GM10248 (cell line): ENCODE data around the gene AOPEP.

Experiments
- CTCF ChIA-PET: fragments of 300-600 bp; sonication (Branson Sonifier 250); formaldehyde crosslinking; extraction: SDS; loops from one replicate; lab custom pipeline; 2021; ENCODE audit warnings: antibody characterized with exemption; lab: Yijun Ruan, JAX
- POLR2A ChIA-PET: fragments of 350-650 bp; sonication (Branson Sonifier 250); formaldehyde crosslinking; extraction: SDS; loops from one replicate; lab custom pipeline; 2020; ENCODE audit warnings: antibody characterized with exemption; lab: Yijun Ruan, JAX
- DNase-seq: peaks from one replicate; pipeline ENCODE4 v3.0.0; 2012; ENCODE audit errors: extremely low spot score
- TF ChIP-seq, protein P1 (sequence below): IDR thresholded peaks from 2 replicates; pipeline ENCODE4 v1.5.1; 2012; ENCODE audit warnings: mild to moderate bottlenecking, low read depth; ENCODE audit errors: extremely low read depth, missing control alignments, control extremely low read depth

The AOPEP gene

DNA sequence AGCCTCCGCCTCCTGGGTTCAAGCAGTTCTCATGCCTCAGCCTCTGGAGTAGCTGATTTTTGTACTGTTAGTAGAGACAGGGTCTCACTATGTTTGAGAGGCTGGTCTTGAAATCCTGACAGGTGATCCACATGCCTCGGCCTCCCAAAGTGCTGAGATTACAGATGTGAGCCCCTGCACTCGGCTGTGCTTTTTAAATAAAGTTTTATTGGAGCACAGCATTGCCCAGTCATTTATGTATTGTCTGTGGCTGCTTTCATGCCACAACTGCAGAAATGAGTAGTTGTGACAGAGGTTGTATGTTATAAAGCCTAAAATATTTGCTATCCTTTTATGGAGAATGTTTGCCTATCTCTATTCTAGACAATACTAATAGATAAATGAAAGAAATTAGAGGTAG is 169.2 kb downstream of the AOPEP start:
- DNase-seq: no peak
- ChIA-PET CTCF (interaction anchor here (0.9 to 1.2 kb wide), 2 partner anchors 11 to 214 kb away, joined by 3 to 4 read pairs; no protein-coding TSS in a partner anchor), POLR2A (no interaction called here)
- TF ChIP-seq, protein P1, sequence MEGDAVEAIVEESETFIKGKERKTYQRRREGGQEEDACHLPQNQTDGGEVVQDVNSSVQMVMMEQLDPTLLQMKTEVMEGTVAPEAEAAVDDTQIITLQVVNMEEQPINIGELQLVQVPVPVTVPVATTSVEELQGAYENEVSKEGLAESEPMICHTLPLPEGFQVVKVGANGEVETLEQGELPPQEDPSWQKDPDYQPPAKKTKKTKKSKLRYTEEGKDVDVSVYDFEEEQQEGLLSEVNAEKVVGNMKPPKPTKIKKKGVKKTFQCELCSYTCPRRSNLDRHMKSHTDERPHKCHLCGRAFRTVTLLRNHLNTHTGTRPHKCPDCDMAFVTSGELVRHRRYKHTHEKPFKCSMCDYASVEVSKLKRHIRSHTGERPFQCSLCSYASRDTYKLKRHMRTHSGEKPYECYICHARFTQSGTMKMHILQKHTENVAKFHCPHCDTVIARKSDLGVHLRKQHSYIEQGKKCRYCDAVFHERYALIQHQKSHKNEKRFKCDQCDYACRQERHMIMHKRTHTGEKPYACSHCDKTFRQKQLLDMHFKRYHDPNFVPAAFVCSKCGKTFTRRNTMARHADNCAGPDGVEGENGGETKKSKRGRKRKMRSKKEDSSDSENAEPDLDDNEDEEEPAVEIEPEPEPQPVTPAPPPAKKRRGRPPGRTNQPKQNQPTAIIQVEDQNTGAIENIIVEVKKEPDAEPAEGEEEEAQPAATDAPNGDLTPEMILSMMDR: no peak

DNA sequence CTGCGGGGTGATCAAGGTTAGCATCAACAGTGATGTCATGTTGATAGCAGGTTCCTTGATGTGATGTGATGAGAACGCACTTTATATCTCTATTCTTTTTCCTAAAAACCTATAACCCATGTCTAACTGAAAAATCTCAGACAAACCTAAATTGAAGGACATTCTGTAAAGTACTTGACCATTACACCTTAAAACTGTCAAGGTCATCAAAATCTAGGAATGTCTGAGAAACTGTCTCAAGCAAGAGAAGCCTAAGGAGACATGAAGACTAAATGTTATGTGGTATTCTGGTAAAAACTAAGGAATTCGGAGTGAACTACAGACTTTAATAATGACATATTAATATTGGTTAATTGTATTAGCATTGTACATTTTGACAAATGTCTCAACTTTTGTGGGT is 170.0 kb downstream of the AOPEP start:
- no peak for DNase-seq
- POLR2A ChIA-PET: no interaction called here
- TF ChIP-seq, protein P1: no peak
- CTCF ChIA-PET: no interaction called here

DNA sequence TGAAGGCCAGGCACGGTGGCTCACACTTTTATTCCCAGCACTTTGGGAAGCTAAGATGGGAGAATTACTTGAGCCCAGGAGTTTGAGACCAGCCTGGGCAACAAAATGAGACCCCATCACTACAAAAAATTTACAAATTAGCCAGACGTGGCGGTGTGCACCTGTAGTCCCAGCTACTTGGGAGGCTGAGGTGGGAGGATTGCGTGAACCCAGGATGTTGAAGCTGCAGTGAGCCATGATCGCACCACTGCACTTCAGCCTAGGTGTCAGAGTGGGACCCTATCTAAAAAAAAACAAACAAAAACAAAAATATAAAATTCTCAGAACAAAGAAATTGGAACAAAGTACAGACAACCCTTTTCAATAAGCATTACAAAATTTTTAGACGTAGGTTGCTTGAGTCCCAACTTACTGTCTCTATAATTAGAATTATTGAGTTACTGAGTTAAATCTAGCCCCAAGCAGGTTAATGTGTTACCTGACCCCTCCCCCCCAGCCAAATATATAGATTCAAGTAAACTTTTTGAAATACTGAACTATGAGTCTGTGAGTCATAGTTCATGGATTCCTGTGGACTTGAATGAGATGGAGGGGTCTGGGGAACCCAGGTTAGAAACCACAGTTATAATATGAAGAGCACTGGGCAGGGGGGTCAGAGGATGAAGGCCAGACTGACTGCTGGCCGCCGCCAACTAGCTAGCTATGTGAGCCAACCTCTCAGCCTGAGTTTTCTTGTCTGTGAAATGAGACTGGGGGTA is 173.1 kb downstream of the AOPEP start:
- TF ChIP-seq, protein P1: no peak
- ChIA-PET CTCF (interaction anchor here (0.7 to 1.1 kb wide), 2 partner anchors 18 kb away, joined by 3 read pairs; no protein-coding TSS in a partner anchor), POLR2A (no interaction called here)
- DNase-seq: no peak

DNA sequence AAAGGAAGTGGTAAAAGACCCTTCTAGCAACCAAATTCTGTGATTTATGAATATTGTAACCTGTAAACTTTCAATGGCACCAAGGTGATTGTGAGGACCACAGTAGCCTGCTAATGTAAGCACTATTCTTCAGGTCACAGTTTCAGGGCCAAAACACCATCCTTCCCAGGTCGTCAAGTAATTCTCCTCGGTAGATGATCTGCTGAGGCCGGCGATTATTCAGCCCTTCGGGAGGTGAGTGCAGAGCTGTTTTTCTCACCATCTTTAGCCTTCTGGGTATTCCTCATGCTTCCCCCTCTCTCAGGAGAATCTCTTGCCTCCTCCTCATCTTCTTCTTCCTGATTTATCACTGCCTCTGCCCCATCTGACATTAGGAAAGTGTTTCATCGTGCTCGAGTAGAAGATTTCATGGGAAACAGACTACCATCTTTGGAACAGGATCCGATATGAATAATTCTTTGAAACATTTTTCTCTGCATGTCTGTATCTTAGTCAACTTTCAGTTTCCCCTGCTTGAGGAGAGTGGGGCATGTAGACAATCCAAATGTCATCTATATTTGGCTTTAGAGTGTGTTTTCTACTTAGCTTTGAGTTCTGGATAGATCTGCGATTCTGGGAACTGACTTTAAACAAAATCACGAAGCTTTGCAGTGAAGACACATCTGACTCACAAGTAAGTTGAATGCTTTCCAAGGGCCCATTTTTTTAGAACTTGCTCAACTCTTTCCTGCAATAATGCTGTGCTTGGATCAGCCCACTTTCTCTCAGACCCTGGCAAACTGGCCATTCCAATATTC is 173.9 kb downstream of the AOPEP start:
- TF ChIP-seq, protein P1: no peak
- no peak for DNase-seq
- ChIA-PET POLR2A (no interaction called here), CTCF (interaction anchor here (1.5 kb wide), 1 partner anchor 14 kb away, joined by 3 read pairs; no protein-coding TSS in a partner anchor)

DNA sequence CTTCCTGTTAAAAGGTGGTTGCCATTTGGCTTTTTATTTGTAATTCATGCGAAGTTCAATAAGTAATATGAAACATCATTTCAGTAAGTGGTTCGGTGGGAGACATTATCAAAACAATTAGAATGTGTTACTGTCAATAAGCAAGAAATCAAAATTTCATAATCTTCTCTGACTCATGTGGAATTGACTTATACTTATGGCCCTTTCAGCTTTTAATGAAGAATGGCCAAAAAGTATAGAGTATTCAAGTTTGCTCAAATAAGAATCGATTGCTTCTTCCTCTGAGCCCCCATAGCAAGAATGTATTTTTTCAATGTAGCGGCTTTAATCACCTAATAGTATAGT is 174.5 kb downstream of the AOPEP start:
- DNase-seq: no peak
- POLR2A ChIA-PET: no interaction called here
- TF ChIP-seq, protein P1: no peak
- CTCF ChIA-PET: interaction anchor here (1.5 kb wide), 1 partner anchor 15 kb away, joined by 3 read pairs; no protein-coding TSS in a partner anchor

DNA sequence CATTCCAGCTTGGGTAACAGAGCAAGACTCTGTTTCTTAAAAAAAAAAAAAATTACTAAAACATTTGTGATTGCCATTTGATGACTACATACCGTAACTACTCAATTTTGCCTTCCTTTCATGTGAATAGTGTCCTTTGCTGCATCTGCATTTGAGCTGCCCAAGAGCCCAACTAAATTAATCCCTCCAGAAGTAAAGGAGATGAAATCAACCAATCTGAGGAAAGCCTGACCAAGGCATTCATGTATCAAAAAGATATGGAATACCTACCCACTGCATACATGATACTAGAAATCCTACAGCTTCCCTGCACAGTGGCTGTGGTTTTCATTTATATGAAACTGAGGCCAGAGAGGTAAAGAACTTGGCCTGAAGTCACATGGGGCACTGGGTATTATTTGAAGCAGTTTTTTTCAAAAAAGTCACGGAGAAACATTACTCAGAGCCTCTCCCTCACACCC is 177.5 kb downstream of the AOPEP start:
- CTCF ChIA-PET: interaction anchor here (1.1 kb wide), 1 partner anchor 14 kb away, joined by 3 read pairs; no protein-coding TSS in a partner anchor
- no peak for DNase-seq
- POLR2A ChIA-PET: no interaction called here

More for the DNA sequence above, 177.5 kb downstream of the AOPEP start:
- TF ChIP-seq, protein P1: no peak
